Keratinocyte (primary cell): ENCODE data around the gene RIC8A. TPM values are rescaled to one million over a fixed set of nuclear protein-coding genes. Genes with fewer than 3 reads are reported as not detected.

Experiments
- DNase-seq: peaks from one replicate; pipeline ENCODE4 v3.0.0-alpha.2; 2011; ENCODE audit warnings: low read depth, missing footprints, low spot score
- FAIRE-seq: peaks from 2 replicates; lab custom pipeline; 2011; peaks lifted over from hg19 to GRCh38; lab: Jason Lieb, UNC
- H2AFZ ChIP-seq: 2 replicates; pipeline ENCODE4 v1.6.0; 2012; ENCODE audit warnings: low read length, control low read depth, inconsistent platforms; ENCODE audit not compliant: control insufficient read depth
- H3K27ac ChIP-seq: 2 replicates; pipeline ENCODE4 v1.5.1; 2011; ENCODE audit warnings: low read length; ENCODE audit not compliant: control insufficient read depth, insufficient read depth
- H3K27me3 ChIP-seq: 3 replicates; pipeline ENCODE4 v1.6.0; 2011; ENCODE audit warnings: low read length; ENCODE audit not compliant: control insufficient read depth, insufficient read depth; ENCODE audit errors: extremely low read depth
- H3K36me3 ChIP-seq, 2 experiments: 2 replicates in 1 of 2; 3 replicates in 1 of 2; pipeline ENCODE4 v1.5.1; 2011; ENCODE audit warnings: low read length in 2 of 2, mild to moderate bottlenecking in 1 of 2; ENCODE audit not compliant: control insufficient read depth in 2 of 2, insufficient read depth in 2 of 2; ENCODE audit errors: extremely low read depth in 1 of 2
- H3K4me1 ChIP-seq: 3 replicates; pipeline ENCODE4 v1.5.1; 2011; ENCODE audit warnings: low read length; ENCODE audit not compliant: control insufficient read depth, insufficient read depth; ENCODE audit errors: extremely low read depth
- H3K4me2 ChIP-seq: 3 replicates; pipeline ENCODE4 v1.6.0; 2011; ENCODE audit warnings: low read depth, low read length; ENCODE audit not compliant: control insufficient read depth, insufficient read depth; ENCODE audit errors: extremely low read depth
- H3K4me3 ChIP-seq, 3 experiments: fragments of 200-600 bp in 1 of 3; sonication (generic) in 1 of 3; 2 replicates in 2 of 3; 3 replicates in 1 of 3; pipeline ENCODE4 v1.5.1; 2011 to 2016; ENCODE audit warnings: low read length in 3 of 3, mild to moderate bottlenecking in 3 of 3, control low read depth in 2 of 3, inconsistent platforms in 1 of 3, low read depth in 1 of 3, mixed read lengths in 1 of 3, mixed run types in 1 of 3, moderate library complexity in 1 of 3; ENCODE audit not compliant: control insufficient read depth in 2 of 3, insufficient read depth in 2 of 3; ENCODE audit errors: extremely low read depth in 1 of 3
- H3K79me2 ChIP-seq: 2 replicates; pipeline ENCODE4 v1.6.0; 2012; ENCODE audit warnings: low read length; ENCODE audit not compliant: control insufficient read depth, insufficient read depth
- H3K9ac ChIP-seq: 3 replicates; pipeline ENCODE4 v1.6.0; 2011; ENCODE audit warnings: low read length; ENCODE audit not compliant: control insufficient read depth, insufficient read depth; ENCODE audit errors: extremely low read depth
- H3K9me1 ChIP-seq: 3 replicates; pipeline ENCODE4 v1.6.0; 2011; ENCODE audit warnings: low read length; ENCODE audit not compliant: control insufficient read depth, insufficient read depth; ENCODE audit errors: extremely low read depth
- H3K9me3 ChIP-seq: 2 replicates; pipeline ENCODE4 v1.5.1; 2012; ENCODE audit warnings: low read depth, low read length; ENCODE audit not compliant: control insufficient read depth
- H4K20me1 ChIP-seq: 3 replicates; pipeline ENCODE4 v1.6.0; 2011; ENCODE audit warnings: low read length; ENCODE audit not compliant: control insufficient read depth, insufficient read depth; ENCODE audit errors: extremely low read depth
- EZH2 ChIP-seq: IDR thresholded peaks from one replicate; pipeline ENCODE4 v1.6.1; 2012; ENCODE audit warnings: inconsistent platforms, mild to moderate bottlenecking, low read length, moderate library complexity
- dilution Hi-C: fragments of 300-500 bp; cut with MboI; formaldehyde crosslinking; loops from one replicate; pipeline ENCODE4 v1.7.0; 2020; ENCODE audit warnings: low sequenced_read_pairs; ENCODE audit not compliant: extremely low pct_ligation_motif_present
- polyA plus RNA-seq, 5 experiments: library from polyadenylated mRNA; depleted of rRNA in 3 of 5; stranded (reverse) in 3 of 5; stranded (forward) in 1 of 5; unstranded in 1 of 5; fragments of >200 nt; gene quantifications; 1 replicate in 1 of 5; 2 replicates in 3 of 5; 3 replicates in 1 of 5; pipeline versions ENCODE4 v1.2.1 to v1.2.3, GENCODE V29; 2011 to 2012; ENCODE audit warnings: missing spikeins in 2 of 5, low read depth in 1 of 5, low replicate concordance in 1 of 5
- TF ChIP-seq, protein P1 (sequence below), 3 experiments: IDR thresholded peaks in 1 of 3; conservative IDR thresholded peaks in 1 of 3; optimal IDR thresholded peaks in 1 of 3; 2 replicates in 2 of 3; 3 replicates in 1 of 3; pipeline versions ENCODE3 to v1.5.1; 2011; ENCODE audit warnings: low read length in 3 of 3, mild to moderate bottlenecking in 3 of 3, moderate library complexity in 2 of 3, control low read depth in 1 of 3, inconsistent platforms in 1 of 3; ENCODE audit not compliant: insufficient read depth in 2 of 3; ENCODE audit errors: extremely low read depth in 1 of 3

RIC8A gene
- polyA plus RNA-seq, 1 donor (not counting 4 experiments of a cell fraction or from before 2014, with no cell fraction given): 120 TPM

DNA sequence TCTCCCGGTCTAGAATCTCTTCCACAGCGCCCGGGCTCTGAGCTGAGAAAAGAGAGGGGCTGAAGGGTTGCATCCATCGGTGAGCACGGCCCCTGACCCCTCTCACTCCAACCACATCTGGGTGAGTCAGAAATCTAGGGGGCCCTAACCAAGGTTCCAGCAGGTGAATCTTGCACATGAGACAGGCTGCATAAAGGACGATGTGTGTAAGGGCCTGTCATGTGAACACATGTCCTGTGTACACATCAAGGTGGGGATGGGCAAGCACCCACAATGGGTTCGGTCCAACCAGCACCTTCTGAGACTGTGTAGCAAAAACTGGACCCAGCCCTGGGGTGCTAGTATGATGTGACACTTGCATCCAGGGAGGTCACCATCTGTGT lies 1.5 kb upstream of the RIC8A start:
- peaks cover 8% of the 10 kb centered on the region for H4K20me1 ChIP-seq
- peak overlapping the region; percentile 85 for H3K9ac ChIP-seq
- peak overlapping the region; percentile 89 to 94 (median 90) for H3K4me3 ChIP-seq
- no peak overlapping the region for H2AFZ ChIP-seq
- no peak for FAIRE-seq
- H3K27me3 ChIP-seq: no peaks in the 10 kb centered on the region
- peaks cover 2% of the 10 kb centered on the region for H3K9me1 ChIP-seq
- peak overlapping the region; percentile 97 for H3K4me2 ChIP-seq
- H3K27ac ChIP-seq: peak overlapping the region; percentile 80
- no peak for DNase-seq
- H3K36me3 ChIP-seq: peaks cover 35 to 45% of the 10 kb centered on the region in 2 experiments
- peaks cover 24% of the 10 kb centered on the region for H3K4me1 ChIP-seq
- H3K79me2 ChIP-seq: peaks cover 63% of the 10 kb centered on the region
- dilution Hi-C loops: no loop called here
- no peaks in the 10 kb centered on the region for H3K9me3 ChIP-seq
- no peak for TF ChIP-seq EZH2
- TF ChIP-seq, protein P1, sequence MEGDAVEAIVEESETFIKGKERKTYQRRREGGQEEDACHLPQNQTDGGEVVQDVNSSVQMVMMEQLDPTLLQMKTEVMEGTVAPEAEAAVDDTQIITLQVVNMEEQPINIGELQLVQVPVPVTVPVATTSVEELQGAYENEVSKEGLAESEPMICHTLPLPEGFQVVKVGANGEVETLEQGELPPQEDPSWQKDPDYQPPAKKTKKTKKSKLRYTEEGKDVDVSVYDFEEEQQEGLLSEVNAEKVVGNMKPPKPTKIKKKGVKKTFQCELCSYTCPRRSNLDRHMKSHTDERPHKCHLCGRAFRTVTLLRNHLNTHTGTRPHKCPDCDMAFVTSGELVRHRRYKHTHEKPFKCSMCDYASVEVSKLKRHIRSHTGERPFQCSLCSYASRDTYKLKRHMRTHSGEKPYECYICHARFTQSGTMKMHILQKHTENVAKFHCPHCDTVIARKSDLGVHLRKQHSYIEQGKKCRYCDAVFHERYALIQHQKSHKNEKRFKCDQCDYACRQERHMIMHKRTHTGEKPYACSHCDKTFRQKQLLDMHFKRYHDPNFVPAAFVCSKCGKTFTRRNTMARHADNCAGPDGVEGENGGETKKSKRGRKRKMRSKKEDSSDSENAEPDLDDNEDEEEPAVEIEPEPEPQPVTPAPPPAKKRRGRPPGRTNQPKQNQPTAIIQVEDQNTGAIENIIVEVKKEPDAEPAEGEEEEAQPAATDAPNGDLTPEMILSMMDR (optimal IDR thresholded peaks at IDR 0.05 in 1 of 3, IDR thresholded peaks at IDR 0.05 in 1 of 3, conservative IDR thresholded peaks at IDR 0.05 in 1 of 3; ENCODE audit: extremely low read depth in 1 of 3, insufficient read depth in 2 of 3, low read length in 3 of 3): no peak

DNA sequence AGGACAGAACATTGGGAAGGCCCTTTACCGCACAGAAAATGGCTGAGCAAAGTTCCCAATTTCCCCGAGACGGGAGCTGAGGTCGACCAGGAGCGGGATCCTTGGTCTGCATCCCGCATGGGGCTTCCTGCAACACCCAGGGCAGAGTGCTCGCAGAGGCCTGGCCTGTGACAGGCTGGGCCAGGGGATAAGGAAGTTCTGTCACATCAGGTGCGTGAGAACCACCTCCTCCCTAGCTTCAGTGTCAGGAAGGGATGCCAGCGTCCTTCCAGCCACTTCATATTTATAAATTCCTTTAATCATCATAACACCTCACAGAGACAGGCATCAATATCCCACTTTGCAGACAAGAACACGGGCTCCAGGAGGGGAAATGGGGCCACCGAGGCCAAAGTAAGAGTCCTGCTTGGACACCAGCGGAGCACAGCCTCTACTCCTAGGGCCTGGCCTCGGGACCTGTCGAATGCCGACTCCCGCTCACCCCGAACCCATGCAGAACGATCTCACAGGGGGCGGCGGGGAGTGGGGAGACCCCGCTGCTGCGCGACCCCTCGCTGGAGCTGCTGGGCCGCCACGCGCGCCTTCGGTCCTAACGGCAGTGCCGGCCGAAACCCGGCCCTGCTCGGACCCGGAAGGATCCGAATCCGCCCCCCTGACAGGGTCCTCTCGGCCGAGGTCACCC lies 841 bp upstream of the RIC8A start:
- Histone ChIP-seq H3K4me3 (peak overlapping the region; percentile 89 to 94 (median 90)), H3K27ac (peak overlapping the region; percentile 80), H3K4me1 (peaks cover 24% of the 10 kb centered on the region), H3K79me2 (peaks cover 69% of the 10 kb centered on the region), H3K36me3 (peaks cover 38 to 49% of the 10 kb centered on the region in 2 experiments), H3K27me3 (no peaks in the 10 kb centered on the region), H2AFZ (no peak overlapping the region), H3K9me3 (no peaks in the 10 kb centered on the region), H3K4me2 (peak overlapping the region; percentile 97), H3K9ac (peak overlapping the region; percentile 85), H4K20me1 (peaks cover 8% of the 10 kb centered on the region), H3K9me1 (peaks cover 2% of the 10 kb centered on the region)
- no peak for DNase-seq
- no peak for TF ChIP-seq EZH2
- TF ChIP-seq, protein P1 (optimal IDR thresholded peaks at IDR 0.05 in 1 of 3, IDR thresholded peaks at IDR 0.05 in 1 of 3, conservative IDR thresholded peaks at IDR 0.05 in 1 of 3; ENCODE audit: extremely low read depth in 1 of 3, insufficient read depth in 2 of 3, low read length in 3 of 3): no peak
- dilution Hi-C loops: no loop called here
- no peak for FAIRE-seq
